OCI-LY7 (cell line): ENCODE measurements around the gene FCGBP. TPM values are rescaled to one million over a fixed set of nuclear protein-coding genes. Genes with fewer than 3 reads are reported as not detected.

Source experiments
- BruUV-seq: library from RNA; stranded (reverse); fragments of 400-500 nt; replicated peaks from 2 replicates; lab custom pipeline; 2021; lab: Mats Ljungman, UMichigan
- CTCF ChIA-PET: fragments of 300-600 bp; sonication (Branson Sonifier 250); formaldehyde crosslinking; loops from one replicate; lab custom pipeline; 2022; ENCODE audit warnings: antibody characterized with exemption; ENCODE audit not compliant: unreplicated experiment; lab: Charles Lee
- POLR2A ChIA-PET: fragments of 300-600 bp; sonication (Branson Sonifier 250); formaldehyde crosslinking; loops from one replicate; lab custom pipeline; 2022; ENCODE audit warnings: antibody characterized with exemption; lab: Charles Lee
- DNase-seq: peaks from one replicate; pipeline ENCODE4 v3.0.0-alpha.2; 2015; ENCODE audit warnings: low spot score
- H2AFZ ChIP-seq: fragments of 200-600 bp; sonication (generic), shearing (Covaris generic); 2 replicates; pipeline ENCODE4 v1.6.1; 2014; ENCODE audit warnings: mild to moderate bottlenecking, antibody characterized with exemption, low read length, moderate library complexity
- H3K27ac ChIP-seq: fragments of 200-600 bp; sonication (generic); 2 replicates; pipeline ENCODE4 v1.5.1; 2014; ENCODE audit warnings: mixed run types, low read depth, mild to moderate bottlenecking, moderate library complexity, low read length, inconsistent platforms; ENCODE audit not compliant: poor library complexity, severe bottlenecking
- H3K36me3 ChIP-seq: fragments of 200-600 bp; sonication (generic); 2 replicates; pipeline ENCODE4 v1.6.1; 2014; ENCODE audit warnings: mild to moderate bottlenecking, antibody characterized with exemption, low read length, moderate library complexity, mixed read lengths; ENCODE audit not compliant: insufficient read depth
- H3K4me1 ChIP-seq: fragments of 200-600 bp; sonication (generic); 2 replicates; pipeline ENCODE4 v1.5.1; 2014; ENCODE audit warnings: mild to moderate bottlenecking, low read length; ENCODE audit not compliant: insufficient read depth, poor library complexity, severe bottlenecking
- H3K4me2 ChIP-seq: fragments of 200-600 bp; sonication (generic); 2 replicates; pipeline ENCODE4 v1.6.1; 2014; ENCODE audit warnings: mild to moderate bottlenecking, low read length
- H3K4me3 ChIP-seq: fragments of 200-600 bp; sonication (generic); 2 replicates; pipeline ENCODE4 v1.5.1; 2014; ENCODE audit warnings: mild to moderate bottlenecking, low read depth, low read length; ENCODE audit not compliant: poor library complexity, severe bottlenecking
- H3K79me2 ChIP-seq: fragments of 200-600 bp; sonication (generic); 2 replicates; pipeline ENCODE4 v1.6.1; 2016; ENCODE audit warnings: low read depth, mild to moderate bottlenecking, low read length, moderate library complexity, mixed read lengths; ENCODE audit not compliant: insufficient read depth
- H3K9me2 ChIP-seq: fragments of 200-600 bp; sonication (generic); 2 replicates; pipeline ENCODE4 v1.6.1; 2016; ENCODE audit warnings: mild to moderate bottlenecking, low read length, mixed read lengths; ENCODE audit not compliant: insufficient read depth
- H3K9me3 ChIP-seq: fragments of 200-600 bp; sonication (generic); 2 replicates; pipeline ENCODE4 v1.6.1; 2014; ENCODE audit warnings: mild to moderate bottlenecking, mixed run types, low read length, mixed read lengths
- H4K20me1 ChIP-seq: fragments of 200-600 bp; sonication (generic); 2 replicates; pipeline ENCODE4 v1.6.1; 2014; ENCODE audit warnings: mild to moderate bottlenecking, antibody characterized with exemption, low read length, moderate library complexity, mixed read lengths; ENCODE audit not compliant: insufficient read depth
- EZH2phosphoT487 ChIP-seq: fragments of 200-600 bp; sonication (generic); IDR thresholded peaks from 2 replicates; pipeline ENCODE4 v1.6.1; 2018; ENCODE audit warnings: low read depth, borderline replicate concordance, mild to moderate bottlenecking, mixed run types, antibody characterized with exemption, low read length, moderate library complexity, mixed read lengths
- intact Hi-C: fragments of 100-400 bp; cut with micrococcal nuclease; formaldehyde crosslinking; loops from one replicate; pipeline ENCODE4 v1.10.0; 2022; ENCODE audit not compliant: unreplicated experiment
- total RNA-seq, 2 experiments: library from RNA; depleted of rRNA in 1 of 2; stranded (reverse); fragments of >200 nt in 1 of 2; shearing (Covaris generic) in 1 of 2; gene quantifications; 2 replicates each; pipeline ENCODE4 v1.2.3, GENCODE V29; 2014 to 2022
- TF ChIP-seq, protein P1 (sequence below): fragments of 200-600 bp; sonication (generic); conservative IDR thresholded peaks from 2 replicates; pipeline ENCODE4 v1.5.1; 2014; ENCODE audit warnings: mild to moderate bottlenecking, antibody characterized with exemption, low read length, moderate library complexity, mixed read lengths

Gene FCGBP
- total RNA-seq, 2 experiments from 2014 or later, result 0.41 to 1.7 TPM

GRCh38 chr19:39927524-39928356 lies 6.7 kb downstream of the FCGBP start:
- Histone ChIP-seq H3K4me2 (no peak overlapping the region), H3K4me1 (no peaks in the 10 kb centered on the region), H3K4me3 (no peak overlapping the region), H3K9me3 (no peaks in the 10 kb centered on the region), H2AFZ (no peak overlapping the region), H3K36me3 (no peaks in the 10 kb centered on the region), H3K27ac (no peak overlapping the region), H4K20me1 (no peaks in the 10 kb centered on the region), H3K9me2 (no peaks in the 10 kb centered on the region), H3K79me2 (no peaks in the 10 kb centered on the region)
- no TSS peak for BruUV-seq
- ChIA-PET CTCF (no interaction called here), POLR2A (no interaction called here)
- intact Hi-C loops, result no loop called here
- TF ChIP-seq, protein P1, sequence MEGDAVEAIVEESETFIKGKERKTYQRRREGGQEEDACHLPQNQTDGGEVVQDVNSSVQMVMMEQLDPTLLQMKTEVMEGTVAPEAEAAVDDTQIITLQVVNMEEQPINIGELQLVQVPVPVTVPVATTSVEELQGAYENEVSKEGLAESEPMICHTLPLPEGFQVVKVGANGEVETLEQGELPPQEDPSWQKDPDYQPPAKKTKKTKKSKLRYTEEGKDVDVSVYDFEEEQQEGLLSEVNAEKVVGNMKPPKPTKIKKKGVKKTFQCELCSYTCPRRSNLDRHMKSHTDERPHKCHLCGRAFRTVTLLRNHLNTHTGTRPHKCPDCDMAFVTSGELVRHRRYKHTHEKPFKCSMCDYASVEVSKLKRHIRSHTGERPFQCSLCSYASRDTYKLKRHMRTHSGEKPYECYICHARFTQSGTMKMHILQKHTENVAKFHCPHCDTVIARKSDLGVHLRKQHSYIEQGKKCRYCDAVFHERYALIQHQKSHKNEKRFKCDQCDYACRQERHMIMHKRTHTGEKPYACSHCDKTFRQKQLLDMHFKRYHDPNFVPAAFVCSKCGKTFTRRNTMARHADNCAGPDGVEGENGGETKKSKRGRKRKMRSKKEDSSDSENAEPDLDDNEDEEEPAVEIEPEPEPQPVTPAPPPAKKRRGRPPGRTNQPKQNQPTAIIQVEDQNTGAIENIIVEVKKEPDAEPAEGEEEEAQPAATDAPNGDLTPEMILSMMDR, result no peak
- no peak for TF ChIP-seq EZH2phosphoT487
- DNase-seq, result no peak

DNA sequence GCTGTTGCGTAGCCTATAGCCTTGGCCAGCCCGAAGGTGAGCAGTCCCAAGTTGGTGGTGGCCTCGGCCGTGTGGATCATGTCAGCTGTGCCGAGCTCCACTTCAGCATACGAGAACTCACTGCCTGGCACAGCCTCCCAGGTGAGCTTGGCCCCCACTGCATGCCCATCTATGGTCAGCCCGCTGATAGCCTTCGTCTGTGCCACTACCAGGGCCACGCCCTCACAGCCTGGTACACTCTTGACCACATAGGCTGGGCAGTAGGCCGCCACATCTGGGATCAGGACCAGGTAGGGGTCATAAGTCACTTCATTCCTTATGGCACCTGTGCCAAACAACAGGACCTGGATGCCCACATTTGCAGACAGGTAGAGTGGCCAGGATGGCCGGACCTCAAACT lies 7.4 kb downstream of the FCGBP start:
- H3K4me3 ChIP-seq, result no peak overlapping the region
- no peak overlapping the region for H3K4me2 ChIP-seq
- intact Hi-C loops, result no loop called here
- no peaks in the 10 kb centered on the region for H3K79me2 ChIP-seq
- H3K4me1 ChIP-seq, result no peaks in the 10 kb centered on the region
- no peaks in the 10 kb centered on the region for H3K9me3 ChIP-seq
- no peak for DNase-seq
- TF ChIP-seq EZH2phosphoT487, result no peak
- TF ChIP-seq, protein P1, result no peak
- no peak overlapping the region for H2AFZ ChIP-seq
- no peaks in the 10 kb centered on the region for H3K36me3 ChIP-seq
- BruUV-seq, result no TSS peak
- POLR2A ChIA-PET, result interaction anchor here (0.6 kb wide), 1 partner anchor 40 kb away, joined by 4 read pairs; no protein-coding TSS in a partner anchor
- CTCF ChIA-PET, result no interaction called here
- no peaks in the 10 kb centered on the region for H4K20me1 ChIP-seq
- H3K27ac ChIP-seq, result no peak overlapping the region
- H3K9me2 ChIP-seq, result no peaks in the 10 kb centered on the region
